GM13977 (cell line): Measurements from ENCODE around the gene TYRP1.

Experiments used
- DNase-seq: peaks from one replicate; pipeline ENCODE4 v3.0.0; 2012; ENCODE audit warnings: low spot score
- in situ Hi-C: fragments of 300-500 bp; cut with MboI; formaldehyde crosslinking; loops from one replicate; pipeline ENCODE4 v1.12.0; 2022; ENCODE audit warnings: low sequenced_read_pairs, low pct_unique_long_range_greater_than_20kb, mixed read lengths, inconsistent platforms; ENCODE audit not compliant: unreplicated experiment
- TF ChIP-seq, protein P1 (sequence below): IDR thresholded peaks from 2 replicates; pipeline ENCODE4 v1.5.1; 2012; ENCODE audit warnings: mild to moderate bottlenecking, control low read depth; ENCODE audit not compliant: insufficient read depth; ENCODE audit errors: extremely low read depth, missing control alignments

TYRP1 gene

GRCh38 chr9:12657998-12658397, 35.2 kb upstream of the TYRP1 start:
- DNase-seq: no peak
- in situ Hi-C loops: no loop called here
- TF ChIP-seq, protein P1, sequence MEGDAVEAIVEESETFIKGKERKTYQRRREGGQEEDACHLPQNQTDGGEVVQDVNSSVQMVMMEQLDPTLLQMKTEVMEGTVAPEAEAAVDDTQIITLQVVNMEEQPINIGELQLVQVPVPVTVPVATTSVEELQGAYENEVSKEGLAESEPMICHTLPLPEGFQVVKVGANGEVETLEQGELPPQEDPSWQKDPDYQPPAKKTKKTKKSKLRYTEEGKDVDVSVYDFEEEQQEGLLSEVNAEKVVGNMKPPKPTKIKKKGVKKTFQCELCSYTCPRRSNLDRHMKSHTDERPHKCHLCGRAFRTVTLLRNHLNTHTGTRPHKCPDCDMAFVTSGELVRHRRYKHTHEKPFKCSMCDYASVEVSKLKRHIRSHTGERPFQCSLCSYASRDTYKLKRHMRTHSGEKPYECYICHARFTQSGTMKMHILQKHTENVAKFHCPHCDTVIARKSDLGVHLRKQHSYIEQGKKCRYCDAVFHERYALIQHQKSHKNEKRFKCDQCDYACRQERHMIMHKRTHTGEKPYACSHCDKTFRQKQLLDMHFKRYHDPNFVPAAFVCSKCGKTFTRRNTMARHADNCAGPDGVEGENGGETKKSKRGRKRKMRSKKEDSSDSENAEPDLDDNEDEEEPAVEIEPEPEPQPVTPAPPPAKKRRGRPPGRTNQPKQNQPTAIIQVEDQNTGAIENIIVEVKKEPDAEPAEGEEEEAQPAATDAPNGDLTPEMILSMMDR: no peak

GRCh38 chr9:12658531-12659209, 34.5 kb upstream of the TYRP1 start:
- DNase-seq: no peak
- in situ Hi-C loops: no loop called here
- TF ChIP-seq, protein P1: no peak

DNA sequence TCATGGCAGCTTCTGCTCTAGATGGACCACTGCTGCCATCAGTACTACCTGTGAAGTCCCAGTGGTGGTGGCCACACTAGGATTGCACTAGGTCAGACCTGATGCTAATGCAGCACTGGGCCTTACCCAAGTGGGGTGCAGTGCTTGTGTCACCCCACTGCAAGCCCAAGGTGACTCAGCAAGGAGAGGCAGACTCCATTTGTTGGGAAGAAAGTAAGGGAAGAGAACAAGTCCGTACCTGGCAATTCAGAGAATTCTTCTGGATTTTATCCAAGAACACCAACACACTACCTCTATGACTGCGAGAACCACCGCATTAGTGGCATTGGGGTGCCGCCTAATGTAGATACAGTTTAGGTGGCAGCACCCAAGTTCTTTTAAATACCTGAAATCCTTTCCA, 34.0 kb upstream of the TYRP1 start:
- in situ Hi-C loops: no loop called here
- TF ChIP-seq, protein P1: no peak
- no peak for DNase-seq

DNA sequence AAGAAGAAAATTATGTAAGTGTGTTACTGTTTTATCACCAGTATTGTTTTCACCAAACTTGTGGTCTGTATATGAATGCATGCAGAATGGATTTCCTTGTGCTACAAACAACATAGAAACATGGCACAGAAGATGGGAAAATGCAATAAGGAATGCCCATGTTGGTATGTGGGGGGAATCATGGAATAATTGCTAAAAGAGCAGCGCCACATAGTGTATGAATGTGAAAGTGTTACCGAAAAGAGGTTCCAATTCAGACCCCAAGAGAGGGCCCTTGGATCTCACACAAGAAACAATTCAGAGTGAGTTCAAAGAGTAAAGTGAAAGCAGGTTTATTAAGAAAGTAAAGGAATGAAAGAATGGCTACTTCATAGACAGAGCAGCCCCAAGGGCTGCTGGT, 26.4 kb upstream of the TYRP1 start:
- no peak for DNase-seq
- TF ChIP-seq, protein P1: peak; percentile 20
- in situ Hi-C loops: no loop called here

DNA sequence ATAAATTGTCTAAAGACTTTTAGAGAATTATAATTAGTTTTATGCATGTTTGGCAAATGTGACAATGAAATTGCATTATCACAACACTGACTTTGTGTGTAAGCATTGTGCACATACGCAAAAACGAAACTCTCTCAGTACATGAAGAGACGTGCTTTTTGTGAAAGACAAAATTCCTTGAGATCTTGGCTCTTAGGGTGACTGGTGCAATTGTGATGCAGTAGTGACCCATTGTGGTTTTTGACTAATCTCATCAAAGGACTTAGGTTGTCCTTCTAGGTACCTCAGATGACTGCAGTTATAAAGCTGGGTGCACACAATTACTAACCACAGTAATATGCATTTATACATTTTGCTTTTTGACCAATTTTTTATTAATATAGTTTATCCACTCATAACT, 25.3 kb upstream of the TYRP1 start:
- TF ChIP-seq, protein P1: no peak
- in situ Hi-C loops: no loop called here
- DNase-seq: no peak

- in situ Hi-C loops: no loop called here
- TF ChIP-seq, protein P1: no peak
- DNase-seq: no peak
Measured at GRCh38 chr9:12670006-12670405, 23.2 kb upstream of the TYRP1 start.
